Activated naive CD4-positive, alpha-beta T cell treated with anti-CD3 and anti-CD28 coated beads, Interleukin-2, amount 50 U/mL, for 24 hours (primary cell): ENCODE data around the gene OBP2B.
A peak's percentile ranks its signal among the peaks of the same experiment; 100 is the strongest.
"Not testable (repeated sequence)": the region's sequence is repeated elsewhere in the genome, so short reads cannot be mapped to it uniquely, and the experiment has no call there.

ENCODE experiments used
- H3K27ac Mint-ChIP-seq: one replicate; pipeline ENCODE4 v1.8.0; 2021; ENCODE audit warnings: mild to moderate bottlenecking, mixed read lengths
- H3K27me3 Mint-ChIP-seq: one replicate; pipeline ENCODE4 v1.8.0; 2021; ENCODE audit warnings: mixed read lengths
- H3K36me3 Mint-ChIP-seq: one replicate; pipeline ENCODE4 v1.8.0; 2021; ENCODE audit warnings: mixed read lengths
- H3K4me1 Mint-ChIP-seq: one replicate; pipeline ENCODE4 v1.8.0; 2021; ENCODE audit warnings: mixed read lengths
- H3K4me3 Mint-ChIP-seq: one replicate; pipeline ENCODE4 v1.8.0; 2021; ENCODE audit warnings: mild to moderate bottlenecking, mixed read lengths
- H3K9me3 Mint-ChIP-seq: one replicate; pipeline ENCODE4 v1.8.0; 2021; ENCODE audit warnings: mixed read lengths

OBP2B gene

GRCh38 chr9:133246991-133247390, 37.9 kb upstream of the OBP2B start:
- no peak overlapping the region for H3K27ac Mint-ChIP-seq
- H3K27me3 Mint-ChIP-seq = peaks cover 1% of the 10 kb centered on the region
- H3K4me3 Mint-ChIP-seq = no peak overlapping the region
- no peaks in the 10 kb centered on the region for H3K4me1 Mint-ChIP-seq
- H3K36me3 Mint-ChIP-seq = no peaks in the 10 kb centered on the region
- no peaks in the 10 kb centered on the region for H3K9me3 Mint-ChIP-seq

DNA sequence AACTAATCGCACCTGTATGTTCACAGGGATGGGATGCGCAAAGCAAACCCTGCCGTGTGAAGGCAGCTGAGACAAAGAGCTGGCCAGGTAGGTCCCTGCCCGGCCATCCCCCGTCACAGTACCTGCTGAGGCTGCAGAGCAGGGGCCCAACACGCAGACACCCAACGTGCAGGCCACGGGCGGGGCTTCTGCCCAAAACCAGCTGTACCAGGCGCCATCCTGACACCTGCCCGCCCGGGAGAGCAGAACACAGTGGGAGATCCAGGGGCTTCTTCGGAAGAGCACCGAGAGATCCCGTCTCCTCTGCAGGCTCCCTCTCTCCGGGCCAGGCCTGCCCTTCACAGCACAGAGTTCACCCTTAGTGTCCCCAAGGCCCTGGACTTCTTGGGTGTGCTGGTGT, 37.5 kb upstream of the OBP2B start:
- no peak overlapping the region for H3K4me3 Mint-ChIP-seq
- no peaks in the 10 kb centered on the region for H3K4me1 Mint-ChIP-seq
- H3K27me3 Mint-ChIP-seq = peaks cover 1% of the 10 kb centered on the region
- no peak overlapping the region for H3K27ac Mint-ChIP-seq
- H3K36me3 Mint-ChIP-seq = no peaks in the 10 kb centered on the region
- H3K9me3 Mint-ChIP-seq = no peaks in the 10 kb centered on the region

- no peaks in the 10 kb centered on the region for H3K36me3 Mint-ChIP-seq
- H3K27ac Mint-ChIP-seq = no peak overlapping the region
- no peak overlapping the region for H3K4me3 Mint-ChIP-seq
- no peaks in the 10 kb centered on the region for H3K9me3 Mint-ChIP-seq
- peaks cover 2% of the 10 kb centered on the region for H3K27me3 Mint-ChIP-seq
- H3K4me1 Mint-ChIP-seq = peaks cover 7% of the 10 kb centered on the region
These were observed 33.9 kb upstream of the OBP2B start for GRCh38 chr9:133242991-133243390.

GRCh38 chr9:133242241-133242640, 33.2 kb upstream of the OBP2B start:
- H3K4me3 Mint-ChIP-seq = no peak overlapping the region
- peaks cover 9% of the 10 kb centered on the region for H3K4me1 Mint-ChIP-seq
- H3K9me3 Mint-ChIP-seq = no peaks in the 10 kb centered on the region
- H3K36me3 Mint-ChIP-seq = no peaks in the 10 kb centered on the region
- H3K27ac Mint-ChIP-seq = no peak overlapping the region
- peaks cover 2% of the 10 kb centered on the region for H3K27me3 Mint-ChIP-seq

GRCh38 chr9:133239533-133240090, 30.6 kb upstream of the OBP2B start:
- Mint-ChIP-seq H3K27ac (no peak overlapping the region), H3K4me3 (no peak overlapping the region)

DNA sequence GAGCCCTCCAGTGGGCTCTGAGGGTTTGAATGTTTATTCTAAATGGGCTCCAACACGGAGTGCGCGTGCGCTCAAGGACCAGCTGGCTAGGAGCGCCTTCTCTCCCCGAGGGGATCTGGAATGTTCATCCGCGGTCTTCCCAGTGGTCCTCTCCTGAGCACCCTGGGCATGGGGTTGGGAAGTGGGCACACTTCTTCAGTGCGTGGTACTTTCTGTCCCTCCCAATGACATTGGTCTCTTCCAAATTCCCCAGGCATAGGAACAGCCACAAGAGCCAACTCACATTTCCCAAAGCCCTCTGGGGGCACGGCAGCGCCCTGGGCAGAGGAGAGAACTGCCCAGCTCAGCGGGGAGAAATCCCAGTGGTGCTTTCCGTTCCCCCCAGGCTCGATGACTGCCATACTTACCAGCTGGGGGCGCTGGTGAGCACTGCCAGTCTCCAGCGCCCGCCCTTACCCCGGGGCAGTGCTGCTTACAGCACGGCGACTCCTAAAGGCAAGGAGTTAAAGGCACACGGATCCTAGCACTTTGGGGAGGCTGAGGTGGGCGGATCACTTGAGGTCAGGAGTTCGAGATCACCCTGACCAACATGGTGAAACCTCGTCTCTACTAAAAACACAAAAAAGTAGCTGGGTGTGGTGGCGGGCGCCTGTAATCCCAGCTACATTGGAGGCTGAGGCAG, 29.9 kb upstream of the OBP2B start:
- H3K27ac Mint-ChIP-seq = no peak overlapping the region

More at GRCh38 chr9:133239533-133240090, 30.6 kb upstream of the OBP2B start:
- no peaks in the 10 kb centered on the region for H3K36me3 Mint-ChIP-seq
- H3K27me3 Mint-ChIP-seq = peaks cover 2% of the 10 kb centered on the region
- H3K9me3 Mint-ChIP-seq = no peaks in the 10 kb centered on the region
- H3K4me1 Mint-ChIP-seq = peaks cover 9% of the 10 kb centered on the region

GRCh38 chr9:133238272-133238850, 29.3 kb upstream of the OBP2B start:
- no peaks in the 10 kb centered on the region for H3K36me3 Mint-ChIP-seq
- no peak overlapping the region for H3K27ac Mint-ChIP-seq
- peaks cover 9% of the 10 kb centered on the region for H3K4me1 Mint-ChIP-seq
- H3K4me3 Mint-ChIP-seq = peak overlapping the region; percentile 77
- no peaks in the 10 kb centered on the region for H3K9me3 Mint-ChIP-seq
- H3K27me3 Mint-ChIP-seq = peaks cover 2% of the 10 kb centered on the region

More for the DNA sequence above, 29.9 kb upstream of the OBP2B start:
- H3K36me3 Mint-ChIP-seq = no peaks in the 10 kb centered on the region
- H3K4me3 Mint-ChIP-seq = peak overlapping the region; percentile 77
- peaks cover 2% of the 10 kb centered on the region for H3K27me3 Mint-ChIP-seq
- H3K9me3 Mint-ChIP-seq = no peaks in the 10 kb centered on the region
- peaks cover 9% of the 10 kb centered on the region for H3K4me1 Mint-ChIP-seq

GRCh38 chr9:133237035-133237731, 28.1 kb upstream of the OBP2B start:
- Mint-ChIP-seq H3K27ac (no peak overlapping the region), H3K4me1 (peaks cover 9% of the 10 kb centered on the region), H3K4me3 (no peak overlapping the region), H3K27me3 (peaks cover 2% of the 10 kb centered on the region), H3K36me3 (no peaks in the 10 kb centered on the region), H3K9me3 (no peaks in the 10 kb centered on the region)

DNA sequence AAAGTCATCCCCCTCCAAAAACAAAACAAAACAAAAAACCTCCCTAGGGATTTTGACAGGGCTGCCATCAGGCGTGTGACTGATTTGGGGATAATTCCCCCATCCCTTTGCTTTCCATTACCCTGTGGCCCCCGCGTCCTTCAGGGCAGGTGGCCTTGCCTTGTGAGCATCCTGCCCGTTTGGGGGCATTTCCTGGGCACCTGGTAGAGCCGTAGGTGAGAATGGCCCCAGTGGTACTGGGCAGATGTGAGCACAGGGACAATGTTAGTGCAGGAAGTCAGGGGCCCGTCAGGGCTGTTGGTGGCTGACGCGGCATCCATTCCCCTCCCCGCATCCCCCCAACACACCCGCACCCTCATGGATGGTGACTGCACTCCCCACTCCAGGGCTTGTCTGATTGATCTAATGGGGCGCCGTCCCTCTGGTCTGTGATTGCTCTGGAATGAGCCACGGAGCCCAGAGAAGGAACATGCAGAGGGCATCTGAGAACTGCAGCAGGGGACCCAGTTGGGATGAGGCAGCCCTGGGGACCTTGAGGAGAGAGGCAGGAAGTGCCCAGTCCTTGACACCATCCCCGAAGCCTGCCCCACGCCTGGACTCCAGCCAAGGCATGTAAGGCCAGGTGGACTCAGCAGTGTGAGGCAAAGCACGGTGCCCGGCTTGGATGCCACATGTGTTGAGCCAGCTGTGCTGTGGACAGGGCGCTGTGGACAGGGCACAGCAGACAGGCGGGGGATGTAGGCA, 27.4 kb upstream of the OBP2B start:
- H3K4me1 Mint-ChIP-seq, H3K9me3 Mint-ChIP-seq, H3K4me3 Mint-ChIP-seq, H3K36me3 Mint-ChIP-seq, H3K27ac Mint-ChIP-seq, H3K27me3 Mint-ChIP-seq: not testable (repeated sequence)

GRCh38 chr9:133235549-133236222, 26.6 kb upstream of the OBP2B start:
- Mint-ChIP-seq H3K4me3 (no peak overlapping the region), H3K9me3 (no peaks in the 10 kb centered on the region), H3K36me3 (no peaks in the 10 kb centered on the region), H3K27ac (no peak overlapping the region), H3K27me3 (peaks cover 1% of the 10 kb centered on the region), H3K4me1 (peaks cover 9% of the 10 kb centered on the region)

DNA sequence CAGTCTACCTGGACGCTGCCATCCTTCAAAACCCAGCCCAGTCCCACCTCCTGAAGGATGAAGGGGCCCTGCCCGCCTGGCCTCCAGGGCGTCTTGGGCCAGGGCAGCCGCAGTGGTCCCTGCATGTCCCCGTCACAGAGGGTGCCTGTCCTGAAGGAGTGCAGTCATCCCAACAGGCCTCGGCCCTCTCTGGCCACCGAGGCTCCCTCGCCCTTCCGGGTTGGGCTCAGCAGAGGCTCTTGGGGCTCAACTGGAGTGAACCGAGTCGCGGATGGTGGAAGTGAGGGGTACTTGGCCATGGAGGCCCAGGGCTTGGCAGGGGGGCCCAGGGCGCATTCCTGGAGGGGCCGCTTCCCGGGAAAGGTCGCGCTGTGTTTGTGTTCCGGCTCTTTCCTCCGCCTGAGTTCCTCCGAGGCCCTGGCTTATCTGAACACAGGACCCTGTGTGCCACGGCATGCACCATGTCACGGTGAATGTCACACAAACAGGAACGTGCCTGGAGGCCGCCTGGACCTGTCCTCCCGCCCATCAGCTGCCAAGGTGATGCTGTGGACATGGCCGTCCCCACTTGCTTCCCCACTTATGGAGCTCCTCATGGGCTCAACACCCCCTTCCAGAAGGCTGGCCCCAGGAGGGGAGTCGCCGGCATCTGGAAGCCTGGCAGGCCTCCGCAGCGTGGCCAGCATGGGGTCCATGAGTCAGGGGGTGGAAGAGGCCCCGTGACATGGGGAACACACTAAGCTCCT, 25.7 kb upstream of the OBP2B start:
- no peaks in the 10 kb centered on the region for H3K27me3 Mint-ChIP-seq
- H3K36me3 Mint-ChIP-seq = no peaks in the 10 kb centered on the region
- no peaks in the 10 kb centered on the region for H3K9me3 Mint-ChIP-seq
- H3K27ac Mint-ChIP-seq = no peak overlapping the region
- H3K4me3 Mint-ChIP-seq = no peak overlapping the region
- peaks cover 9% of the 10 kb centered on the region for H3K4me1 Mint-ChIP-seq

- H3K9me3 Mint-ChIP-seq = no peaks in the 10 kb centered on the region
- H3K27ac Mint-ChIP-seq = no peak overlapping the region
- H3K36me3 Mint-ChIP-seq = no peaks in the 10 kb centered on the region
- peaks cover 6% of the 10 kb centered on the region for H3K4me1 Mint-ChIP-seq
- no peak overlapping the region for H3K4me3 Mint-ChIP-seq
- no peaks in the 10 kb centered on the region for H3K27me3 Mint-ChIP-seq
These were observed 24.8 kb upstream of the OBP2B start for GRCh38 chr9:133233681-133234432.

- H3K4me3 Mint-ChIP-seq, H3K9me3 Mint-ChIP-seq, H3K27me3 Mint-ChIP-seq, H3K27ac Mint-ChIP-seq, H3K36me3 Mint-ChIP-seq, H3K4me1 Mint-ChIP-seq: not testable (repeated sequence)
These were observed 23.0 kb upstream of the OBP2B start for GRCh38 chr9:133231934-133232568.

DNA sequence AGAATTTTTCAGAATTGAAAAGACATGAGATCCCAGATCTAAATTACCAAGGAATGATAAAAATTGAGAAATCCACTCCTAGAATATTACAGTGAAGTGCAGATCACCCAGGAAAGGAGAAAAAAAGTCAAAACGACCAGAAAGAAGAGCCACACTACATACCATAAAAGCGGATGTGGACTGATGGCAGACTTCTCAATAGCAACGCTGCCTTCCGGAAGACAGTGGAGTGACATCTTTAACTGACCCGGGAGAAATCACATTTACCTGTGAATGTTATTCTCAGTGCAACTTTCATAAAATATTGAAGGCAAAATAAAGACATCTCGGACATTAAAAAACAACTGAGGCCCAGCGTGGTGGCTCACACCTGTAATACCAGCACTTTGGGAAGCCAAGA, 21.5 kb upstream of the OBP2B start:
- H3K4me1 Mint-ChIP-seq, H3K36me3 Mint-ChIP-seq, H3K27ac Mint-ChIP-seq, H3K4me3 Mint-ChIP-seq, H3K9me3 Mint-ChIP-seq, H3K27me3 Mint-ChIP-seq: not testable (repeated sequence)
